ENCODE measurements around the gene MAP4K4. TPM values are rescaled to one million over a fixed set of nuclear protein-coding genes. Genes with fewer than 3 reads are reported as not detected.

MAP4K4 gene
- total and polyA plus RNA-seq, 2 of the 13 experiments (the other 11 are each of a cell fraction or from before 2014, with no cell fraction given), result 105 to 264 TPM

DNA sequence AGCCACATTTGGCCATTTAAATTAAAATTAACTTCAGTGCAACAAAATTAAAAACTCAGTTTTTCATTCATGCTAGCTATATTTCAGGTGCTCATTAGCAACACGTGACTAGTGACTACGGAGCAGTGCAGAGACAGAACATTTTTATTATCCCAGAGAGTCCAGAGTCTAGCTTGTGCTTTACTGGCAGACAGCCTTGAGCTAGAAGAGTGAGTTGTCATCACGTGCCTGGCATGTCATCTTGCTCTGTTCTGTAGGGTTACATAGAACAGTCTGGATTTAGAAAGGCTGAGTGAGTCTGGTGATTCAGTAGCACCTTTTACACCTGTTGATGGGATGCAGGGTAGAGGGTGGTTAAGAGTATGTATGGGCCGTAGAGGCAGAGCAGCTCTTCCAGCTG lies 157.4 kb downstream of the MAP4K4 start (continued):
- TF ChIP-seq, protein P1, sequence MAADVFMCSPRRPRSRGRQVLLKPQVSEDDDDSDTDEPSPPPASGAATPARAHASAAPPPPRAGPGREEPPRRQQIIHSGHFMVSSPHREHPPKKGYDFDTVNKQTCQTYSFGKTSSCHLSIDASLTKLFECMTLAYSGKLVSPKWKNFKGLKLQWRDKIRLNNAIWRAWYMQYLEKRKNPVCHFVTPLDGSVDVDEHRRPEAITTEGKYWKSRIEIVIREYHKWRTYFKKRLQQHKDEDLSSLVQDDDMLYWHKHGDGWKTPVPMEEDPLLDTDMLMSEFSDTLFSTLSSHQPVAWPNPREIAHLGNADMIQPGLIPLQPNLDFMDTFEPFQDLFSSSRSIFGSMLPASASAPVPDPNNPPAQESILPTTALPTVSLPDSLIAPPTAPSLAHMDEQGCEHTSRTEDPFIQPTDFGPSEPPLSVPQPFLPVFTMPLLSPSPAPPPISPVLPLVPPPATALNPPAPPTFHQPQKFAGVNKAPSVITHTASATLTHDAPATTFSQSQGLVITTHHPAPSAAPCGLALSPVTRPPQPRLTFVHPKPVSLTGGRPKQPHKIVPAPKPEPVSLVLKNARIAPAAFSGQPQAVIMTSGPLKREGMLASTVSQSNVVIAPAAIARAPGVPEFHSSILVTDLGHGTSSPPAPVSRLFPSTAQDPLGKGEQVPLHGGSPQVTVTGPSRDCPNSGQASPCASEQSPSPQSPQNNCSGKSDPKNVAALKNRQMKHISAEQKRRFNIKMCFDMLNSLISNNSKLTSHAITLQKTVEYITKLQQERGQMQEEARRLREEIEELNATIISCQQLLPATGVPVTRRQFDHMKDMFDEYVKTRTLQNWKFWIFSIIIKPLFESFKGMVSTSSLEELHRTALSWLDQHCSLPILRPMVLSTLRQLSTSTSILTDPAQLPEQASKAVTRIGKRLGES (CRISPR knock-in tag; IDR thresholded peaks at IDR 0.05; ENCODE audit: borderline replicate concordance), result no peak
- TF ChIP-seq GPBP1L1 (CRISPR knock-in tag; IDR thresholded peaks at IDR 0.05), result no peak
- TF ChIP-seq IKZF1 (IDR thresholded peaks at IDR 0.05), result no peak
- no peak for TF ChIP-seq ZNF552 (CRISPR knock-in tag; IDR thresholded peaks at IDR 0.05; ENCODE audit: borderline replicate concordance)
- TF ChIP-seq, protein P2, sequence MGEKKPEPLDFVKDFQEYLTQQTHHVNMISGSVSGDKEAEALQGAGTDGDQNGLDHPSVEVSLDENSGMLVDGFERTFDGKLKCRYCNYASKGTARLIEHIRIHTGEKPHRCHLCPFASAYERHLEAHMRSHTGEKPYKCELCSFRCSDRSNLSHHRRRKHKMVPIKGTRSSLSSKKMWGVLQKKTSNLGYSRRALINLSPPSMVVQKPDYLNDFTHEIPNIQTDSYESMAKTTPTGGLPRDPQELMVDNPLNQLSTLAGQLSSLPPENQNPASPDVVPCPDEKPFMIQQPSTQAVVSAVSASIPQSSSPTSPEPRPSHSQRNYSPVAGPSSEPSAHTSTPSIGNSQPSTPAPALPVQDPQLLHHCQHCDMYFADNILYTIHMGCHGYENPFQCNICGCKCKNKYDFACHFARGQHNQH (CRISPR knock-in tag; IDR thresholded peaks at IDR 0.05), result no peak
- TF ChIP-seq SETDB1 (CRISPR knock-in tag; IDR thresholded peaks at IDR 0.05; ENCODE audit: borderline replicate concordance), result no peak
- TF ChIP-seq BHLHE40 (IDR thresholded peaks at IDR 0.05; ENCODE audit: low read length), result peak; percentile 75
- TF ChIP-seq HBP1 (CRISPR knock-in tag; IDR thresholded peaks at IDR 0.05; ENCODE audit: low read depth), result no peak
- no peak for TF ChIP-seq TOE1 (CRISPR knock-in tag; IDR thresholded peaks at IDR 0.05)
- TF ChIP-seq RFX5 (IDR thresholded peaks at IDR 0.05; ENCODE audit: low read depth, low read length), result 0 out of 2 replicates have a peak, but pooled peaks have one; percentile 42
- TF ChIP-seq FUBP1 (CRISPR knock-in tag; IDR thresholded peaks at IDR 0.05; ENCODE audit: borderline replicate concordance), result no peak
- no peak for TF ChIP-seq ZNF281 (CRISPR knock-in tag; IDR thresholded peaks at IDR 0.05; ENCODE audit: borderline replicate concordance)
- TF ChIP-seq FOXM1 (CRISPR knock-in tag; IDR thresholded peaks at IDR 0.05), result no peak
- no peak for TF ChIP-seq ZMAT3 (CRISPR knock-in tag; conservative IDR thresholded peaks at IDR 0.05)
- no peak for TF ChIP-seq SKI (IDR thresholded peaks at IDR 0.05; ENCODE audit: partially characterized antibody)
- TF ChIP-seq ZNF652 (CRISPR knock-in tag; IDR thresholded peaks at IDR 0.05; ENCODE audit: borderline replicate concordance, low read depth), result no peak
